Measurements from ENCODE around the gene LIPA. TPM values are rescaled to one million over a fixed set of nuclear protein-coding genes. Genes with fewer than 3 reads are reported as not detected.

Gene LIPA
- total and polyA plus RNA-seq, 8 donors = 58.0 to 137 (median 63.7) TPM

DNA sequence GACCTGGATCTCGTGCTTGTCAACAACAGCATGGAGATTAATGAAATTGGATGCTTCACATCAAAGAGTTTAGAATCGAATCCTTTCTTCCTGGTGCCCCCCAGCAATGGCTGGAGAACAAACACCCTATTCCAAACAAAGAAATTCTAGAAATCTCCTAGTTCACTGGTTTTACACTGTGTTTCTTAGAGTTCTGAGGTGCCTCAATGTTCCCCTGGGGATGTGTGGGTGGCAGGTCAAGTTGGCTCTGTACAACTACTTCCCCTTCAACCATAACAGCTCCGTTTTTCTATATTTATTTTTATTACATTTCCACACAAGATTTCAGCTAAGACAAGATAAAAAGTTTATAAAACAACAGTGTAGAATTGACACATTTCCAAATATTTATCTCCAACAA is 66.9 kb downstream of the LIPA start:
- ATAC-seq (no peak), DNase-seq (no peak)
- H3K36me3 ChIP-seq = no peaks in the 10 kb centered on the region
- H3K27ac ChIP-seq = no peak overlapping the region
- peaks cover 0 to 4% of the 10 kb centered on the region in 2 donors for H3K4me1 ChIP-seq
- H3K9me3 ChIP-seq = peaks cover 0 to 2% of the 10 kb centered on the region in 2 donors
- H3K4me3 ChIP-seq = no peak overlapping the region
- no peaks in the 10 kb centered on the region for H3K27me3 ChIP-seq
- intact Hi-C loops (cut with DNase I) = no loop called here
- TF ChIP-seq, protein P1, sequence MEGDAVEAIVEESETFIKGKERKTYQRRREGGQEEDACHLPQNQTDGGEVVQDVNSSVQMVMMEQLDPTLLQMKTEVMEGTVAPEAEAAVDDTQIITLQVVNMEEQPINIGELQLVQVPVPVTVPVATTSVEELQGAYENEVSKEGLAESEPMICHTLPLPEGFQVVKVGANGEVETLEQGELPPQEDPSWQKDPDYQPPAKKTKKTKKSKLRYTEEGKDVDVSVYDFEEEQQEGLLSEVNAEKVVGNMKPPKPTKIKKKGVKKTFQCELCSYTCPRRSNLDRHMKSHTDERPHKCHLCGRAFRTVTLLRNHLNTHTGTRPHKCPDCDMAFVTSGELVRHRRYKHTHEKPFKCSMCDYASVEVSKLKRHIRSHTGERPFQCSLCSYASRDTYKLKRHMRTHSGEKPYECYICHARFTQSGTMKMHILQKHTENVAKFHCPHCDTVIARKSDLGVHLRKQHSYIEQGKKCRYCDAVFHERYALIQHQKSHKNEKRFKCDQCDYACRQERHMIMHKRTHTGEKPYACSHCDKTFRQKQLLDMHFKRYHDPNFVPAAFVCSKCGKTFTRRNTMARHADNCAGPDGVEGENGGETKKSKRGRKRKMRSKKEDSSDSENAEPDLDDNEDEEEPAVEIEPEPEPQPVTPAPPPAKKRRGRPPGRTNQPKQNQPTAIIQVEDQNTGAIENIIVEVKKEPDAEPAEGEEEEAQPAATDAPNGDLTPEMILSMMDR (IDR thresholded peaks at IDR 0.05) = no peak

DNA sequence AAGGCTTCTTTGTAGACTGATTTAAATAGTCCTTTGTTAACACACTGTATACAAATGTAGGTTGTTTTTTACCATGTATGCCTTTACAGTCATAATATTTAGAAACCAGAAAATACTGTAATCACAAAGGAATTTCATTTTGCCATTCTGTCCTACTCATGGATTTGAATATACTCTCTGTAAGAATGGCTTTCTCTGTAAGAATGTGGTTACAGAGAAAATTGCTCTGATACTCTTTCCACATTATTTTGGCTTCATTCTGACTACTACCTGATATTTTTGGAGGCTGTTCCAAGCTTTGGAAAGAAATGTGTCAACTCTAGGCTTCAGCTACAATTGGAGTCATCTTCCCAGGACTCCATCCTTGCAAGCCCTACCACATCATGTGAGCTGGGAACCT is 68.0 kb downstream of the LIPA start:
- Histone ChIP-seq H3K4me3 (no peak overlapping the region), H3K27me3 (no peaks in the 10 kb centered on the region), H3K27ac (no peak overlapping the region), H3K36me3 (no peaks in the 10 kb centered on the region), H3K9me3 (peaks cover 0 to 2% of the 10 kb centered on the region in 2 donors), H3K4me1 (peaks cover 0 to 4% of the 10 kb centered on the region in 2 donors)
- TF ChIP-seq, protein P1 (IDR thresholded peaks at IDR 0.05) = no peak
- intact Hi-C loops (cut with DNase I) = no loop called here
- ATAC-seq = no peak
- no peak for DNase-seq

DNA sequence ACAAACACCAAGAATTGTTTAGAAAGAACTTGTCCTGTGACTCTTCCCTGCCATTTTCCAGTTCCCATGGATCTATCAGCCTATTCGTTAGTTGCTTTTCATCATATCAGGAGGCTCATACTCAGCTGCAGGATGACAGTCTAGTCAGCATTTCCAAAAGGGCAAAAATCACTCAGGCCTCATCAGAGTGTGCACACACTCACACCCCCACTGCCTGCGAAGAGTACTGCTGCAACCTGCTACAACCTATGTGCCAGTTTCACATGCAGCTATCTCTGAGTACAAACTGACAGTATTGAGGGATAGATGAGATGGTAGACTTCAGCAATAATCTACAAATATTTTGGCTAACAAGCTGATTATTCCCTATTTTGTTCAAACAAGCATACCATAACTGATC is 68.7 kb downstream of the LIPA start:
- ATAC-seq (no peak), DNase-seq (no peak)
- Histone ChIP-seq H3K9me3 (peaks cover 0 to 2% of the 10 kb centered on the region in 2 donors), H3K36me3 (no peaks in the 10 kb centered on the region), H3K4me3 (no peak overlapping the region), H3K4me1 (peaks cover 0 to 4% of the 10 kb centered on the region in 2 donors), H3K27me3 (no peaks in the 10 kb centered on the region), H3K27ac (no peak overlapping the region)
- intact Hi-C loops (cut with DNase I) = no loop called here
- TF ChIP-seq, protein P1 (IDR thresholded peaks at IDR 0.05) = no peak

DNA sequence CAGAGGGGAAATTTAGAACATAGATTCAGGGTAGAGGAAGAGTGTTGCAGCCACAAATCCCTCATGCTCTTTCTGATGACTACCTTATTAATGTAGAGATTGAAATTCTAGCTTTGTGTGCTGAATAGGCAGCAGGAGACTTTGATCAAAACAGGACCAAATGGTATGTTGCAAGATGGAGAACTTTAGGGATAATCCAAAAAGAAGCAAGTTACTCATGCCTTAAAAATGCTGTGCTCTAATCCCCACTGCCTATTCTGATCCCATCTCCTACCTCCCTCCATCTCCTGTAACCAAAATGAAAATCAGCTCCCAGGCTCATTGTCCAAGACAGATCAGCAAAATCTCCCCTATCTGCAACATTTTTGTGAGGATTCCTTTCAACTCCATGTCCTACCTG is 75.8 kb downstream of the LIPA start:
- intact Hi-C loops (cut with DNase I) = no loop called here
- DNase-seq = no peak
- no peak for ATAC-seq
- peaks cover 0 to 2% of the 10 kb centered on the region in 2 donors for H3K9me3 ChIP-seq
- H3K4me3 ChIP-seq = no peak overlapping the region
- TF ChIP-seq, protein P1 (IDR thresholded peaks at IDR 0.05) = no peak
- H3K27ac ChIP-seq = no peak overlapping the region
- no peaks in the 10 kb centered on the region for H3K36me3 ChIP-seq
- no peaks in the 10 kb centered on the region for H3K4me1 ChIP-seq
- no peaks in the 10 kb centered on the region for H3K27me3 ChIP-seq

DNA sequence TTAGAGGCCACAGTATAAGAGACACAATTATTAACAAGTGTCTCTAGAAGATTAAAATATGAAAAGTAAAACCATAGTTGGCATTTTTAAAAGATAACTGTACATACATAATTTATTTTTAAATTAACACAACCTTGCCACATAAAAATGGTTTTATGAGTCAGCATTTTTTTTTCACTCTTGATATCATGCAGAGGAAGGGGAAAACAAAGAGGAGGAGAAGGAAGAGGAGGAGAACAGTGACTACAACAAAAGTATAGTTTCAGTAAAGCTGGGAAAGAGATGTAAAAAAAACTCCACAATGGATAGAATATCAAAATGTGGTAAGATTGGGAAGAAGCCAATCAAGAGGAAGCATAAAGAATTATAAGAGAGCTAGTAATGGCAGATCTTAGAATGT is 78.5 kb downstream of the LIPA start:
- no peak for ATAC-seq
- no peak for DNase-seq
- Histone ChIP-seq H3K9me3 (no peaks in the 10 kb centered on the region), H3K27ac (no peak overlapping the region), H3K4me1 (no peaks in the 10 kb centered on the region), H3K36me3 (no peaks in the 10 kb centered on the region), H3K4me3 (no peak overlapping the region), H3K27me3 (no peaks in the 10 kb centered on the region)
- intact Hi-C loops (cut with DNase I) = no loop called here
- TF ChIP-seq, protein P1 (IDR thresholded peaks at IDR 0.05) = no peak
